ENCODE data around the gene TBATA. TPM values are rescaled to one million over a fixed set of nuclear protein-coding genes. Genes with fewer than 3 reads are reported as not detected.
A peak's percentile ranks its signal among the peaks of the same experiment; 100 is the strongest.

The TBATA gene
- total and polyA plus RNA-seq, 10 donors = 0.45 to 2.9 (median 0.63) TPM; not detected in 2

DNA sequence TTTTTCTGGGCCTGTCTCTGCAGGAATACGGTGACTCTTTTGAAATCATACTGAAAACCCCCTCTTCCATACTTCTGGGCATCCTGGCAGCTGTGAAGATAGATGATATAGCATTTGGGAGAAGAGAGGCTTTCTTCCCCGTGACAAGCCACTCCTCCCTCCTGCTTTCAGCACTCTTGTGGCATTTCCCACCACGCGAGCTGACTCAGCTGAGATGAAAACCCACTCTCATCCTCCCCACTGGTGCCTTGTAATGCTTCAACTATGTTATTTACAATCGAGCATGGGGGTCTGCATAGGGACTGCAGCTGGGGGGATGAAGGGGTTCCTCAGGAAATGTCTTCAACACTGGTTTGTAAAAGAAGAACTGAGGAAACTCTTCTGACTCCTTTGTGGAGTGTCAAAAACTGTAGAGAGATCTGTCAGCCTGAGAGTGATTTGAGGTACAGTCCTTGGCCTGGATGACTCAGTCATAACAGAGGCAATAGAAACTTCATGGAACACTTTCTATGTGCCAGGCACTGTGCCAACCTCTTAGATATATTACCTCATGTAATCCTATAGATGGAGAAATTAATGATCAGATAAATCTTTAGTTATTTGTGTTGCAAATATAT, 1.7 kb upstream of the TBATA start:
- DNase-seq = no peak
- intact Hi-C loops (cut with DNase I; ENCODE audit: low total_unique reads) = no loop called here
- TF ChIP-seq POLR2AphosphoS5 (IDR thresholded peaks at IDR 0.05) = no peak
- H3K4me1 ChIP-seq = peaks cover 0 to 12% (median 0%) of the 10 kb centered on the region in 6 donors
- 25 to 49% (median 34%) methylated on average over 5 of the region's 5 CpGs for whole genome bisulfite sequencing, 5 donors
- H3K4me3 ChIP-seq = no peak overlapping the region
- no peaks in the 10 kb centered on the region for H3K36me3 ChIP-seq
- H3K27me3 ChIP-seq (replicated peaks in 1 of 7) = peaks cover 0 to 28% (median 0%) of the 10 kb centered on the region in 7 donors
- peak overlapping the region in 1 of 8 donors; percentile 27 for H3K27ac ChIP-seq
- peaks cover 0 to 5% (median 0%) of the 10 kb centered on the region in 8 donors for H3K9me3 ChIP-seq

DNA sequence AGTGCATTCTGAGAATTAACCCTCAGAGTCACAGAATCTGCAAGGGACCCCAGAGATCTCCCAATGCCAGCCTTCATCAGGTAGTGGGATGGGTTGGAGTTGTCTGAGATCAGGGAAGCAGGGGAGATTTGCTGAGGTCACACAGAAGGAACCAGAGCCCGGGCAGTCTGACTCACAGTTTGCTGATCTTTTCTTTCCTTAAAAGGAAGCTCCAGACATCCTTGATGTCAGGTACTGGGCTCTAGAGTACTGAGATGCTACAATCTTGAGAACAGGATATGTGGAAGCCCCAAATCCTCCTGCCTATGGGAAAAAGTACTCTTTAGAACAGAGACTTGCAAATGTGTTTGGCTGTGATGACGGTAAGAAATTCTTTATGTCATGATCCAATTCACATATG, 706 bp downstream of the TBATA start:
- H3K27me3 ChIP-seq (replicated peaks in 1 of 7) = peaks cover 0 to 28% (median 0%) of the 10 kb centered on the region in 7 donors
- WGBS, 5 donors = 48 to 90% (median 59%) methylated on average over 2 of the region's 2 CpGs
- peaks cover 0 to 5% (median 0%) of the 10 kb centered on the region in 8 donors for H3K9me3 ChIP-seq
- intact Hi-C loops (cut with DNase I; ENCODE audit: low total_unique reads) = no loop called here
- no peak for TF ChIP-seq POLR2A (IDR thresholded peaks at IDR 0.05)
- TF ChIP-seq, protein P1, sequence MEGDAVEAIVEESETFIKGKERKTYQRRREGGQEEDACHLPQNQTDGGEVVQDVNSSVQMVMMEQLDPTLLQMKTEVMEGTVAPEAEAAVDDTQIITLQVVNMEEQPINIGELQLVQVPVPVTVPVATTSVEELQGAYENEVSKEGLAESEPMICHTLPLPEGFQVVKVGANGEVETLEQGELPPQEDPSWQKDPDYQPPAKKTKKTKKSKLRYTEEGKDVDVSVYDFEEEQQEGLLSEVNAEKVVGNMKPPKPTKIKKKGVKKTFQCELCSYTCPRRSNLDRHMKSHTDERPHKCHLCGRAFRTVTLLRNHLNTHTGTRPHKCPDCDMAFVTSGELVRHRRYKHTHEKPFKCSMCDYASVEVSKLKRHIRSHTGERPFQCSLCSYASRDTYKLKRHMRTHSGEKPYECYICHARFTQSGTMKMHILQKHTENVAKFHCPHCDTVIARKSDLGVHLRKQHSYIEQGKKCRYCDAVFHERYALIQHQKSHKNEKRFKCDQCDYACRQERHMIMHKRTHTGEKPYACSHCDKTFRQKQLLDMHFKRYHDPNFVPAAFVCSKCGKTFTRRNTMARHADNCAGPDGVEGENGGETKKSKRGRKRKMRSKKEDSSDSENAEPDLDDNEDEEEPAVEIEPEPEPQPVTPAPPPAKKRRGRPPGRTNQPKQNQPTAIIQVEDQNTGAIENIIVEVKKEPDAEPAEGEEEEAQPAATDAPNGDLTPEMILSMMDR (IDR thresholded peaks at IDR 0.05 in 8 of 11, conservative IDR thresholded peaks at IDR 0.05 in 3 of 11) = no peak
- no peak for TF ChIP-seq POLR2AphosphoS5 (IDR thresholded peaks at IDR 0.05)
- H3K4me3 ChIP-seq = no peak overlapping the region
- H3K36me3 ChIP-seq = no peaks in the 10 kb centered on the region
- no peak for DNase-seq
- H3K4me1 ChIP-seq = peaks cover 0 to 12% (median 0%) of the 10 kb centered on the region in 6 donors
- H3K27ac ChIP-seq = no peak overlapping the region

DNA sequence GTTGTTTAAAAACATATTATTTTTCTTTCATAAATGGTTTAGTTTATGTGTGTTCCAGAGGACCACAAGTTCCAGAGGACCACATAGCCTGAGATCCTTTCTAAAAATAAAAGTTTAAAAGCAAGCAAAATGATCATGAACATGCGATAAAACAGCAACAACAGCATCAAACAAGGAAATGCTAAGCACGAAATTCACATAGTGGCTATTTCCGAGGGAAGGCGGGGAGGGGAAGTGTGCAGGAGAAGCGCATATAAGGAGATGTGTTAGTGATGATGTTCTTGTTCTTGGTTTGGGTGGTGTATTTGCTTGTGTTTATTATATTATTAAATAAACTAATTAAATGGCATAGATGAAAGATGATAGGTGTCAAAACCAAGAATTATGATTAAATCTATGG, 1.2 kb downstream of the TBATA start:
- no peak for DNase-seq
- peaks cover 0 to 28% (median 0%) of the 10 kb centered on the region in 7 donors for H3K27me3 ChIP-seq (replicated peaks in 1 of 7)
- intact Hi-C loops (cut with DNase I; ENCODE audit: low total_unique reads) = no loop called here
- no peak overlapping the region for H3K27ac ChIP-seq
- no peaks in the 10 kb centered on the region for H3K36me3 ChIP-seq
- TF ChIP-seq POLR2AphosphoS5 (IDR thresholded peaks at IDR 0.05) = no peak
- no peak for TF ChIP-seq POLR2A (IDR thresholded peaks at IDR 0.05)
- TF ChIP-seq, protein P1 (IDR thresholded peaks at IDR 0.05 in 8 of 11, conservative IDR thresholded peaks at IDR 0.05 in 3 of 11) = no peak
- peaks cover 0 to 12% (median 0%) of the 10 kb centered on the region in 6 donors for H3K4me1 ChIP-seq
- 37 to 56% (median 51%) methylated on average over 5 of the region's 5 CpGs for WGBS, 5 donors
- no peak overlapping the region for H3K4me3 ChIP-seq
- peaks cover 0 to 5% (median 0%) of the 10 kb centered on the region in 8 donors for H3K9me3 ChIP-seq

DNA sequence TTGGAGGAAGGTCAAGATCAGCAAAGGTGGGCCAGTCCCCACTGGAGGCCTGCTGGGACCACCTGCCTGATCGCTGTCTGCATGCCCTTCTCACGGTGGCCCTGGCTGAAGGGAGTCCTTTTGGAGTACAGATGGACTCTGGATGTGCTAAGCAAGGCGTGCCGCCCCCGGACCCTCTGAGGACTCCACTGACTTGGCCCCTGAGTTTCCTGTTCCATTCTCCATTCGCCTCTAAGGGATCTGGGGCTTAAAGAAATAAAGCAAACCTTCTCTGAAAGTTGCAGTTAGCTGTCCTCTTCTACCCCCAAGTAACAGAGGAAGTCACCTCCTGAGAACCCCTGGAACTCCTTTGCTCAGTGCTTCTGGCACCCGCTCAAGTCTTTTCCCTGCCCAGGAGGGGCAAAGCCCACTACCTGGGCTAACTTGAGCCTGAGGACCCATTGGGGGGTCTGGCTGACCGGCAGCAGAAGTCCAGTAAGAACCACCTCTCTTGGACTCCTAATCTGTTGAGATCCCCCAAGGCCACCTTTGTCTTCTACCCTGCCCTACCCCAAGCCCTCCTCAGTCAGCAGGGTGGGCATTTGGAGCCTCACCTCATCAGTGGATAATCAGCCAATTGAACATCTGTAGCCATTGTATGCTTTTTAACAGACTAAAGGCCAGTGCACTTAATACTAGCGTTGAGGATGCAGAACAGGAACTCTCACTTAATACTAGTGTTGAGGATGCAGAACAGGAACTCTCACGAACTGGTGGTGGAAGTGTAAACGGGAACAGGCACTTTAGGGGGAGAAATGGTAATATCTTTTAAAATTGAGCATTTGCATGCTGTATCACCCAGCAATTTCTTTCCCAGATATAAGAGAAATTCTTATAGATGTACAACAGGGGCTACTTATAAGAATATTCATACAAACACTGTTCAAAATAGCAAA, 2.2 kb downstream of the TBATA start:
- no peak for DNase-seq
- H3K4me1 ChIP-seq = peaks cover 0 to 12% (median 0%) of the 10 kb centered on the region in 6 donors
- peaks cover 0 to 28% (median 0%) of the 10 kb centered on the region in 7 donors for H3K27me3 ChIP-seq (replicated peaks in 1 of 7)
- intact Hi-C loops (cut with DNase I; ENCODE audit: low total_unique reads) = no loop called here
- 60 to 66% (median 62%) methylated on average over 11 of the region's 11 CpGs for WGBS, 5 donors
- no peak overlapping the region for H3K4me3 ChIP-seq
- H3K9me3 ChIP-seq = peaks cover 0 to 4% (median 0%) of the 10 kb centered on the region in 8 donors
- TF ChIP-seq, protein P1 (IDR thresholded peaks at IDR 0.05 in 8 of 11, conservative IDR thresholded peaks at IDR 0.05 in 3 of 11) = no peak
- TF ChIP-seq POLR2AphosphoS5 (IDR thresholded peaks at IDR 0.05) = no peak
- no peak for TF ChIP-seq POLR2A (IDR thresholded peaks at IDR 0.05)
- H3K36me3 ChIP-seq = no peaks in the 10 kb centered on the region
- H3K27ac ChIP-seq = peak overlapping the region in 4 of 8 donors; percentile 27 to 62 (median 52)

All from spleen (tissue), 11 donors.